GM12873 (cell line): ENCODE measurements around the gene C16orf74.

Experiments used
- TF ChIP-seq, protein P1 (sequence below): IDR thresholded peaks from 2 replicates; pipeline ENCODE4 v1.5.1; 2012; ENCODE audit warnings: low read depth, mild to moderate bottlenecking, moderate library complexity, low read length, control low read depth; ENCODE audit not compliant: insufficient read depth; ENCODE audit errors: missing control alignments

C16orf74 gene

GRCh38 chr16:85796152-85796551, 45.3 kb upstream of the C16orf74 start:
- TF ChIP-seq, protein P1, sequence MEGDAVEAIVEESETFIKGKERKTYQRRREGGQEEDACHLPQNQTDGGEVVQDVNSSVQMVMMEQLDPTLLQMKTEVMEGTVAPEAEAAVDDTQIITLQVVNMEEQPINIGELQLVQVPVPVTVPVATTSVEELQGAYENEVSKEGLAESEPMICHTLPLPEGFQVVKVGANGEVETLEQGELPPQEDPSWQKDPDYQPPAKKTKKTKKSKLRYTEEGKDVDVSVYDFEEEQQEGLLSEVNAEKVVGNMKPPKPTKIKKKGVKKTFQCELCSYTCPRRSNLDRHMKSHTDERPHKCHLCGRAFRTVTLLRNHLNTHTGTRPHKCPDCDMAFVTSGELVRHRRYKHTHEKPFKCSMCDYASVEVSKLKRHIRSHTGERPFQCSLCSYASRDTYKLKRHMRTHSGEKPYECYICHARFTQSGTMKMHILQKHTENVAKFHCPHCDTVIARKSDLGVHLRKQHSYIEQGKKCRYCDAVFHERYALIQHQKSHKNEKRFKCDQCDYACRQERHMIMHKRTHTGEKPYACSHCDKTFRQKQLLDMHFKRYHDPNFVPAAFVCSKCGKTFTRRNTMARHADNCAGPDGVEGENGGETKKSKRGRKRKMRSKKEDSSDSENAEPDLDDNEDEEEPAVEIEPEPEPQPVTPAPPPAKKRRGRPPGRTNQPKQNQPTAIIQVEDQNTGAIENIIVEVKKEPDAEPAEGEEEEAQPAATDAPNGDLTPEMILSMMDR, result no peak

DNA sequence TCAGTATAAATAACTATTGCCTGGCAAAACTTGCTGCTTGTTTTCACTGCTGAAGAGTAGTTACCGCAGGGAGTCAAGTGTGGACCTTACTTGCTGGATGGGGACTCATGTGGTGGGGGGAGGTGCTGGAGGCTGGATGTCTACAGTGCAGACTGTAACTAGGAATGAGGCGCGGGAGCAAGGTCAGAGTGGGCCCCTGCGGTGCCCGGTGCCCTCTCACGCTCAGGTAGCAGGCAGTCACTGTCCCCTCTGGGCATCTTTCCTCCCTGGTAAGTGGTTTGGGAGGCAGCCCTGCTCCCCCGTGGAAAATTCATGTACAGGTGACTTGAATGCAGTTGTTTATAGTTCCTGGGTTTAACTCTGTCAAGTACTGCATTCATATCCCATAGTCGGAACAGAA, 43.8 kb upstream of the C16orf74 start:
- TF ChIP-seq, protein P1, result no peak

GRCh38 chr16:85793662-85794298, 42.9 kb upstream of the C16orf74 start:
- TF ChIP-seq, protein P1, result no peak

- TF ChIP-seq, protein P1, result no peak
Observed at GRCh38 chr16:85789773-85790172, 38.9 kb upstream of the C16orf74 start.

DNA sequence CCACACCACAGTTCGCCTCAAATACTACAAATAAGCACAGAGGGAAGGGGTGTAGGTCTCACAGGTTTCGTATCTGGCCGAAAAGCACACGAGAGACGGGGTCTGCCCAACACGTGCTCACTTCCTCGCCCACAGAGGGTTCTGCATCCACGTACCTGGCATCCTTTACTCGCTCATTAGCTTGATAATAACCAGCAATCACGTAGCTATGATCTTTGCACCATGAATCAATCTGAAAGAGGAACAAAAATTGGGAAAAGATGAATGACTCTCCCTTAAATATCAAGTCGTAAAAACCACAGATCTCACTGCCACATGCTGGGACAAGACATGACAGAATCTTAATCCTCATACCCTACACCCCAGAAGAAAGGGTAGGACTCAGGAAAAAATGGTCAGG, 37.9 kb upstream of the C16orf74 start:
- TF ChIP-seq, protein P1, result no peak

GRCh38 chr16:85785927-85786326, 35.0 kb upstream of the C16orf74 start:
- TF ChIP-seq, protein P1, result no peak

- TF ChIP-seq, protein P1, result no peak
Observed at GRCh38 chr16:85784813-85785212, 33.9 kb upstream of the C16orf74 start.
